Sigmoid colon (tissue), 7 donors: Measurements from ENCODE around the gene DEAF1. TPM values are rescaled to one million over a fixed set of nuclear protein-coding genes. Genes with fewer than 3 reads are reported as not detected.

ENCODE experiments used
- DNase-seq: peaks from one replicate; pipeline ENCODE4 v3.0.0-alpha.2; 2019
- H3K27ac ChIP-seq, 4 donors: fragments of 200-600 bp; sonication (generic); one replicate each; pipeline ENCODE4 v1.5.1; 2016 to 2019; ENCODE audit warnings: mild to moderate bottlenecking in 1 of 4
- H3K27me3 ChIP-seq, 3 donors: fragments of 200-600 bp; sonication (generic); one replicate each; pipeline ENCODE4 v1.5.1; 2019; ENCODE audit warnings: mild to moderate bottlenecking in 1 of 3
- H3K36me3 ChIP-seq, 4 donors: fragments of 200-600 bp; sonication (generic); one replicate each; pipeline ENCODE4 v1.5.1; 2016 to 2019
- H3K4me1 ChIP-seq, 4 donors: fragments of 200-600 bp; sonication (generic); one replicate each; pipeline ENCODE4 v1.5.1; 2017 to 2019
- H3K4me3 ChIP-seq, 4 donors: fragments of 200-600 bp; sonication (generic); one replicate each; pipeline ENCODE4 v1.5.1; 2017 to 2019; ENCODE audit warnings: mild to moderate bottlenecking in 2 of 4, moderate library complexity in 1 of 4
- H3K9me3 ChIP-seq, 4 donors: fragments of 200-600 bp in 3 of 4; sonication (generic) in 3 of 4; one replicate each; pipeline versions ENCODE4 v1.5.1 to v1.6.1; 2013 to 2019
- CTCF ChIP-seq, 4 experiments: fragments of 450-650 bp in 3 of 4; fragments of 200-600 bp in 1 of 4; IDR thresholded peaks; one replicate each; pipeline ENCODE4 v1.5.1; 2016 to 2019; ENCODE audit warnings: antibody characterized with exemption in 4 of 4, mild to moderate bottlenecking in 3 of 4, moderate library complexity in 2 of 4
- EP300 ChIP-seq, 4 donors: sonication (generic); formaldehyde crosslinking; IDR thresholded peaks; one replicate each; pipeline ENCODE4 v1.6.1; 2017; ENCODE audit warnings: antibody characterized with exemption in 4 of 4
- POLR2A ChIP-seq, 2 donors: fragments of 450-650 bp; IDR thresholded peaks; one replicate each; pipeline ENCODE4 v1.6.1; 2016; ENCODE audit warnings: antibody characterized with exemption in 2 of 2, mild to moderate bottlenecking in 2 of 2, moderate library complexity in 2 of 2
- POLR2AphosphoS5 ChIP-seq, 4 donors: sonication (generic); formaldehyde crosslinking; IDR thresholded peaks; one replicate each; pipeline ENCODE4 v1.6.1; 2017; ENCODE audit warnings: antibody characterized with exemption in 4 of 4
- WGBS, 2 donors: extraction: QIAGEN DNeasy Blood & Tissue Kit; methylation state at CpG; one replicate each; pipeline ENCODE4 v1.1.7; 2013; 5-methylcytosine and 5-hydroxymethylcytosine counted together
- intact Hi-C: fragments of 100-400 bp; cut with DNase I; formaldehyde crosslinking; loops from one replicate; pipeline ENCODE4 v1.15.1; 2023
- polyA plus RNA-seq, 3 donors: library from polyadenylated mRNA; stranded (reverse); fragments of 200-250 nt; gene quantifications; one replicate each; pipeline ENCODE4 v1.2.3, GENCODE V29; 2013
- total RNA-seq, 4 donors: library from RNA; depleted of rRNA; stranded (reverse); fragments of >200 nt; gene quantifications; one replicate each; pipeline ENCODE4 v1.1.0, GENCODE V29; 2016
- donor health status: healthy with polysubstance abuse.
- donor health status: Bipolar disorder and iron deficiency.
- donor health status: healthy.

DEAF1 gene
- total and polyA plus RNA-seq, 7 donors = 11.3 to 29.6 (median 18.6) TPM

DNA sequence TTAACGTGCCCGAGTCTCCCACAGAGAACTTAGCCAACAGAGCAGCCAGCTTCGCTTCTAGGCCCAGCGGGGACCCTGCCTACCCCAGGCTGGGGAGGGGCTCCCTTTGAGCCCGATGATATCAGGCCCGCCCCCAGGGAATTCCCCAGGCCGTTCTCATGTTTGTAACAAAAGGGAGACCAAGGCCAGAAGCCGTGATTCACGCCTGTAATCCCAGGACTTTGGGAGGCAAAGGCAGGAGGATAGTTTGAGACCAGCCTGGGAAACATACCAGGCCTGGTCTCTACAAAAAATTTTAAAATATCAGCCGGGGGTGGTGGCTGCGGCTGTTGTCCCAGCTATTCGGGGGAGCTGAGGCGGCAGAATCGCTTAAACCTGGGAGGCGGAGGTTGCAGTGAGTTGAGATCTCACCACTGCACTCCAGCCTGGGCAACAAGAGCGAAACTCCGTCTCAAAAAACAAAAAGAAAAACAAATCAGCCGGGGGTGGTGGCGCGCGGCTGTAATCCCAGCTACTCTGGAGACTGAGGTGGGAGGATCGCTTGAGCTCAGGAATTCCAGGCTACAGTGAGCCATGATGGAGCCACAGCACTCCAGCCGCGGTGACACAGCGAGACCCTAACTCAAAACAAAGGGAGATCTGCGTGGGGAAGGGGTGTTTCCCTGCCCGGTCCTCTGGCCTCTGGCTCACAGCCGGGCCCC, 56.2 kb downstream of the DEAF1 start:
- TF ChIP-seq POLR2A (IDR thresholded peaks at IDR 0.05) (no peak), CTCF (IDR thresholded peaks at IDR 0.05) (no peak), POLR2AphosphoS5 (IDR thresholded peaks at IDR 0.05) (no peak), EP300 (IDR thresholded peaks at IDR 0.05) (no peak)
- no peaks in the 10 kb centered on the region for H3K9me3 ChIP-seq
- WGBS, 2 donors = 71 to 74% methylated on average over 28 of the region's 28 CpGs

GRCh38 chr11:637593-638521, 57.2 kb downstream of the DEAF1 start:
- H3K9me3 ChIP-seq = no peaks in the 10 kb centered on the region
- peaks cover 0 to 22% (median 2%) of the 10 kb centered on the region in 4 donors for H3K36me3 ChIP-seq
- intact Hi-C loops = no loop called here
- DNase-seq = no peak
- 37 to 48% methylated on average over 55 of the region's 55 CpGs for WGBS, 2 donors
- TF ChIP-seq POLR2AphosphoS5 (IDR thresholded peaks at IDR 0.05) (no peak), POLR2A (IDR thresholded peaks at IDR 0.05) (no peak), CTCF (IDR thresholded peaks at IDR 0.05) (no peak)
- peaks cover 0 to 34% (median 32%) of the 10 kb centered on the region in 4 donors for H3K4me1 ChIP-seq
- peak overlapping the region in 3 of 4 donors; percentile 16 to 40 (median 38) for H3K4me3 ChIP-seq
- H3K27ac ChIP-seq = no peak overlapping the region
- H3K27me3 ChIP-seq = peaks cover 8 to 42% (median 11%) of the 10 kb centered on the region in 3 donors

More for the DNA sequence above, 56.2 kb downstream of the DEAF1 start:
- H3K4me1 ChIP-seq = peaks cover 0 to 34% (median 32%) of the 10 kb centered on the region in 4 donors
- intact Hi-C loops = no loop called here
- H3K27me3 ChIP-seq = peaks cover 8 to 42% (median 11%) of the 10 kb centered on the region in 3 donors
- H3K36me3 ChIP-seq = peaks cover 0 to 25% (median 2%) of the 10 kb centered on the region in 4 donors
- no peak for DNase-seq
- no peak overlapping the region for H3K27ac ChIP-seq
- H3K4me3 ChIP-seq = no peak overlapping the region

DNA sequence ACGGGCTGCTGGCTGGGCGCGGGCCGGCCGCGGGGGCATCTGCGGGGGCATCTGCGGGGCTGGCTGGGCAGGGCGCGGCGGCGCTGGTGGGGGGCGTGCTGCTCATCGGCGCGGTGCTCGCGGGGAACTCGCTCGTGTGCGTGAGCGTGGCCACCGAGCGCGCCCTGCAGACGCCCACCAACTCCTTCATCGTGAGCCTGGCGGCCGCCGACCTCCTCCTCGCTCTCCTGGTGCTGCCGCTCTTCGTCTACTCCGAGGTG, 57.8 kb downstream of the DEAF1 start:
- peaks cover 0 to 34% (median 32%) of the 10 kb centered on the region in 4 donors for H3K4me1 ChIP-seq
- TF ChIP-seq EP300 (IDR thresholded peaks at IDR 0.05) (no peak), CTCF (IDR thresholded peaks at IDR 0.05) (no peak), POLR2AphosphoS5 (IDR thresholded peaks at IDR 0.05) (no peak), POLR2A (IDR thresholded peaks at IDR 0.05) (no peak)
- no peaks in the 10 kb centered on the region for H3K9me3 ChIP-seq
- H3K27me3 ChIP-seq = peaks cover 8 to 42% (median 11%) of the 10 kb centered on the region in 3 donors
- intact Hi-C loops = no loop called here
- DNase-seq = no peak
- peaks cover 0 to 27% (median 2%) of the 10 kb centered on the region in 4 donors for H3K36me3 ChIP-seq
- 3 to 4% methylated on average over 34 of the region's 34 CpGs for WGBS, 2 donors
- H3K27ac ChIP-seq = no peak overlapping the region
- peak overlapping the region in 3 of 4 donors; percentile 16 to 40 (median 38) for H3K4me3 ChIP-seq

- H3K27me3 ChIP-seq = peaks cover 8 to 42% (median 11%) of the 10 kb centered on the region in 3 donors
- no peaks in the 10 kb centered on the region for H3K9me3 ChIP-seq
- H3K4me3 ChIP-seq = peak within 1 kb of the TSS in 3 of 4 donors; percentile 16 to 40 (median 38)
- WGBS, 2 donors = 17 to 20% methylated on average over 100 of the region's 100 CpGs
- DNase-seq = no peak
- no peak within 1 kb of the TSS for H3K27ac ChIP-seq
- H3K4me1 ChIP-seq = peaks cover 0 to 34% (median 32%) of the 10 kb centered on the region in 4 donors
- peaks cover 0 to 26% (median 2%) of the 10 kb centered on the region in 4 donors for H3K36me3 ChIP-seq
- intact Hi-C loops = no loop called here
- TF ChIP-seq CTCF (IDR thresholded peaks at IDR 0.05) (no peak), EP300 (IDR thresholded peaks at IDR 0.05) (no peak), POLR2A (IDR thresholded peaks at IDR 0.05) (no peak), POLR2AphosphoS5 (IDR thresholded peaks at IDR 0.05) (no peak)
These were observed 58.3 kb downstream of the DEAF1 start, which contains the start of gene DRD4 for GRCh38 chr11:636511-637332. DRD4 (plus strand) TSS chr11:637269; CDS start chr11:637305, 36 bp downstream.
